Stimulated activated CD8-positive, alpha-beta memory T cell treated with anti-CD3 and anti-CD28 coated beads, Interleukin-7, amount 100 ng/mL, for 24 hours (primary cell): ENCODE data around the gene ANKRD13D.

ENCODE experiments used
- DNase-seq: peaks from one replicate; pipeline ENCODE4 v3.0.0-alpha.2; 2020; ENCODE audit warnings: low read depth

ANKRD13D gene

DNA sequence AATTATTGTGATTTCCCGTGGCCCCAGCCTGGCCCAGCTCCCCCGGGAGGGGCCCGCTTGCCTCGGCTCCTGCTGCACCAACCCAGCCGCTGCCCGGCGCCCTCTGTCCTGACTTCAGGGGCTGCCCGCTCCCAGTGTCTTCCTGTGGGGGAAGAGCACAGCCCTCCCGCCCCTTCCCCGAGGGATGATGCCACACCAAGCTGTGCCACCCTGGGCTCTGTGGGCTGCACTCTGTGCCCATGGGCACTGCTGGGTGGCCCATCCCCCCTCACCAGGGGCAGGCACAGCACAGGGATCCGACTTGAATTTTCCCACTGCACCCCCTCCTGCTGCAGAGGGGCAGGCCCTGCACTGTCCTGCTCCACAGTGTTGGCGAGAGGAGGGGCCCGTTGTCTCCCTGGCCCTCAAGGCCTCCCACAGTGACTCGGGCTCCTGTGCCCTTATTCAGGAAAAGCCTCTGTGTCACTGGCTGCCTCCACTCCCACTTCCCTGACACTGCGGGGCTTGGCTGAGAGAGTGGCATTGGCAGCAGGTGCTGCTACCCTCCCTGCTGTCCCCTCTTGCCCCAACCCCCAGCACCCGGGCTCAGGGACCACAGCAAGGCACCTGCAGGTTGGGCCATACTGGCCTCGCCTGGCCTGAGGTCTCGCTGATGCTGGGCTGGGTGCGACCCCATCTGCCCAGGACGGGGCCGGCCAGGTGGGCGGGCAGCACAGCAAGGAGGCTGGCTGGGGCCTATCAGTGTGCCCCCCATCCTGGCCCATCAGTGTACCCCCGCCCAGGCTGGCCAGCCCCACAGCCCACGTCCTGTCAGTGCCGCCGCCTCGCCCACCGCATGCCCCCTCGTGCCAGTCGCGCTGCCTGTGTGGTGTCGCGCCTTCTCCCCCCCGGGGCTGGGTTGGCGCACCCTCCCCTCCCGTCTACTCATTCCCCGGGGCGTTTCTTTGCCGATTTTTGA is 3.3 kb upstream of the ANKRD13D start:
- DNase-seq: no peak

DNA sequence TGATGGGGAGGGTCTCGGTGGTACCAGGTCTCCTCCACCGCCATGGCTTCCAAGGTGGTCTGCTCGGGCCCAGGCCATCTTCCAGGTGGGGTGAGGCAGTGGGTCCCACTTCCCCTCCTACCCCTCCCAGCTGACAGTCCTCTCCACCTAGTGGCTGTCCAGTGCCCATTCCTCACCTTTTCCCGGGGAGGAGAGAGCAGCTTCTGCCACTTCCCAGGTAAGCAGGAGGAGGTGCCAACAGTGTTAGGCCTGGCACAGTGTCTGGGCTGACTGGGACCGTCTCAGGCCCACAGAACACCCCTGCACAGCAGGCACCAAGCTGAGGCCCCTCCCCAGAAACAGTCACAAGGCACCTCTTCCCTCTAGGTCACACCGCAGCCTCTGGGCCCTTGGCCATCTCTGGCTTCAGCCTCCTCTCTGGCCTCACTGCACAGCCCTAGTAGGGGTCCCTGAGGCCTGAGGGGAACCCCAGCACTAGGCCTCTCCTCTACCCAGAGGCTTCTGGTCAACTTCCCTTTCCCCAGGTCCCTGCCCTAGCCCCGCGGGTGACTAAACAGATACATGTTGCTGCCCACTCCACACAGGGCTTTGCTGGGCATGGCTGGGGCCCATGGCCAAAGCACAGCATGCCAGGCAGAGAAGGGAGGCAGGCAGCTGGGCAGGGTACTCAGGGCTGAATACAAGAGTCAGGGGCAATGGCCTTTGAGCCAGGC is 2.3 kb upstream of the ANKRD13D start:
- no peak for DNase-seq

DNA sequence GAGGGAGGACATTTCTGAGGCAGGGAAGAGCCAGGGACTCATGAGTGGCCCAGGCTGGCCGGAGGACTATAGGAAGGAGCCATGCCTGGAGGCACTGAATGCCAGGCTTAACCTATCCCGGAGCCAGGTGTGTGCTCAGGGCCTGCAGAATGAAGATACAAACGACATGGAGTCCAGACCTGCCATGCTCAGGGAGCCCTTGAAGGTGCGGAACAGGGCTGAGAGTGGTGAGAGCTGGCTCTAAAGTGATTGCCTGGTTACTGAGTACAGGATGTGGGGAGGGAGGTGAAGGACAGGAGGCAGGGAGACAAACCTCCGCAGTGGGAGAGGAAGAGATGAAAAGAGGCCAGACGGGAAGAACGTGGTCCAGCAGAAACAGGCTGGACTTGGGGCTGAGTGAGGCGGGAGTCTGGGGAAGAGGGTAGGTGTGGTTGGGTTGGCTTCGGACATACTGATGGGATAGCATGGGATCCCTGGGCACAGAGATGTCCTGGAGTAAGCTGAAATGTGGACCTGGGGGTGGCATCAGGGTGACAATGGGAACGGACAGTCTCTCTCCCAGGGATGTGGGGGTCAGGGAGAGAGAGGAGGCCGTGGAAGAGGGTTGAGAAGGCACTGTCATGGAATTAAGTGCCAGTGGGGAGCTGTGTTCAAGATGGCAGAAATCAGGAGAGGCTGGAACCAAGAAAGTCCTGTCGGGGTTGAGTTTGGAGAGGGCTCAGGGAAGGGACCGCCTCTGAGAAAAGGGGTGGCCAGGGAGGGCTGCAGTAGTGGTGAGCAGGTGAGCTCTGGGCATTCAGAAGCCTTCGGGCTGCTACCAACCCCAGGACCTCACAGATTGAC is 1.5 kb upstream of the ANKRD13D start:
- no peak for DNase-seq

DNA sequence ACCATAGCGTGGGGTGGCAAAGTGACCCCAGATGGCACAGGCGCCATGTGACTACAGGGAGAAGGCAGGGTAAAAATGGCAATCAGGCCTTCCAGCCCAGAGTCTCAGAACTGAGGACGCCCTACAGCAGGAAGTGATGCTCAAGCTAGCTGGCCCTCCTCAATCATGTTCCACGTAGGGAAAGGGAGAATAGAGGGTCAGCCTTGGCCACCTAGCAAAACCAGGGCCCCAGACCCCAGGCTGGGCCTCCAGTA is 978 bp upstream of the ANKRD13D start:
- no peak for DNase-seq

DNA sequence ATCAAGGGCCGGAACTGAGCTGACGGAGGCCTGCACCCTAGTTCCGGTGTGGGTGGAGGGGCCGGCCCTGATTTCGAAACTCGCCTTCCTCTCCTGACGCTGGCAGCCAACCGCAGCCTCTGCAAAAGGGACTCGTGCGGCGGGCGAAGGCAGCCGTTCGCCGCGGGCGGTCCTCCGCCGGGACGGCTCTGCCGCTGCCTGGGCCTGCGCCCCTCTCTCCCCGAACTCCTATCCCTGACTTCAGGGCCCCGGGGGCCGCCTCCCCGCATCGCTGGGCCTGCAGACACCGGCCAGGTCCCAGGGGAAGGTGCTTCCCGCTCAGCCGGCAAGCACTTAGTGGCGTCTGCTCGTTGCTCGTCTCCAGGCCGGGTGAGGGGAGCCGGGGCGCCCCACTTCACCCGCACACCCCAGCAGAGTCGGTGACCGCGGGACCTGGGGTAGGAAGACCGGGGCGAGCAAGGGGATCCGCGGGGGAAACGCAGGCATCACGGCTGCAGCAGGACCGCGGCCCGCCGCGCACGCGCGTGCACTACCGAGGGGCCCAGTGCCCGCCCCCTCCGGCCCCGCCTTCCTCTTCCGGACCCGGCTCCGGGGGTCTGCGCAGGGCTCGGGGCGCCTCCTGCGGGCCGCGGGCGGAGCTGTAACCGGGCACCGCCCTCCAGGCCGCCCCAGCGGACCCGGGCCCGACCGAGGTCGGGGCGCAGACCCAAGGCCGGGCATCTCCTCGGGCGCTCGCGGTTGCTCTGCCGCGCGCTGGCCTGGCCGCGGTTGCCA is 464 bp upstream of the ANKRD13D start:
- DNase-seq: peak; percentile 76

DNA sequence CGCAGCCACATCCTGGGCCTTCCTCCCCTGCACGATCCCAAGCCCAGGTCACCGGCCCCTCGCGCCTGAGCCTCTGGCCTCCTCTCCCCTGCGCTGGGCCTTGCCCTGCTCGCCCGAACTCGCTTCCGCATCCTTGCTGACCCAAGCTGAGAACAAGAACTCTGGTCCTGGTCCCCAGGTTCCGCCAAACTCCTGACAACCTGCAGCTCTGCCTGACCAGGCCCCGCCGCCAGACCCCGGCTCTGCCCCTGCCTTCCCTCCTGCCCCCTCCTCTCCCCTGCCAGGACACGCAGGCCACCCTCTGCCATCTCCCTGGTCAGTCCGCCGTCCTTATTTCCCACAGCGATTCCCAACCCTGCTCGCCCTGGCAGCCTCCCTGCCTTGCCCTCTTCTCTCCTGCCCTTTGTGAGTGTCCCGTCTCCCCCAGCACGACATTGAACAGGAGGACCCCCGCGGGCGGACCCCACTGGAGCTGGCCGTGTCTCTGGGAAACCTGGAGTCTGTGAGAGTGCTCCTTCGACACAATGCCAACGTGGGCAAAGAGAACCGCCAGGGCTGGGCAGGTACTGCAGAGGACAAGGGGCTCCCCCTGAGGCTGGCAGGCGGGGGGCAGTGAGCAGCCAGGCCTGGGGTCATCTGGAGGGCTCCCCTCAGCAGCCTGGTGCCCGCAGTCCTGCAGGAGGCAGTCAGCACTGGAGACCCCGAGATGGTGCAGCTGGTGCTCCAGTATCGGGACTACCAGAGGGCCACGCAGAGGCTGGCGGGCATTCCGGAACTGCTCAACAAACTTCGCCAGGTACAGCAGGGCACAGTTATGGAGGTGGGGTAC is 762 bp downstream of the ANKRD13D start:
- no peak for DNase-seq

- DNase-seq: no peak
Observed at GRCh38 chr11:67290801-67291200, 1.7 kb downstream of the ANKRD13D start.

DNA sequence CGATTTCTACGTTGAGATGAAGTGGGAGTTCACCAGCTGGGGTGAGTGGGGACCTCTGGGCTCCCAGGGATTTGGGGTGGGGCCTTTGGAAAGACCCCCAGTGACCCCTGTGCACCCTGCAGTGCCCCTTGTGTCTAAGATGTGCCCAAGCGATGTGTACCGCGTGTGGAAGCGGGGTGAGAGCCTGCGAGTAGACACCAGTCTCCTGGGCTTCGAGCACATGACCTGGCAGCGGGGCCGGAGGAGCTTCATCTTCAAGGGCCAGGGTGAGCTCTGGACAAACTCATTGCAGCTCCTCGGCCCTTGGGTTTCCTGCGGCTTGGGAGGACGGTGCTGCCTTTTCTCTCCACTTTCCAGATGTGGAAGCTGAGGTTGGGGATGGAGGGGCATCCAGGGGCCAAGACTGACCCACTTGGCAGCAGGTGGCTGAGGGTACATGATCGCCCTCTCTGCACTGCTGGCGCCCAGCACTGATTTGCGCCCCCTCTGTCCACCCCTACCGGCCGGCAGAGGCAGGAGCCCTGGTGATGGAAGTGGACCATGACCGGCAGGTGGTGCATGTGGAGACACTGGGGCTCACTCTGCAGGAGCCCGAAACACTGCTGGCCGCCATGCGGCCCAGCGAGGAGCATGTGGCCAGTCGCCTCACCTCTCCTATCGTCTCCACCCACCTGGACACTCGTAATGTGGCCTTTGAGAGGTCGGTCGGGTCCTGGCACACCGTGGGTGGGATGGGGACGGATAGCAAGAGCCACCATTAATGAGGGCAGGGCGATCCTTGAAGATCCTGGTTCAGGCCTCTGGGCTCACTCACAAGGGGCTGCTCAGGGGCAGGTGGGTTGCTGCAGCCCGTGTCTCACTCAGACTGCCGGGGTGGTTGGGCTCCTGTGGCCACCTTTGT is 2.6 kb downstream of the ANKRD13D start:
- DNase-seq: no peak

- no peak for DNase-seq
Observed at GRCh38 chr11:67292671-67293070, 3.6 kb downstream of the ANKRD13D start.

- no peak for DNase-seq
Observed at GRCh38 chr11:67293090-67293489, 4.0 kb downstream of the ANKRD13D start.

DNA sequence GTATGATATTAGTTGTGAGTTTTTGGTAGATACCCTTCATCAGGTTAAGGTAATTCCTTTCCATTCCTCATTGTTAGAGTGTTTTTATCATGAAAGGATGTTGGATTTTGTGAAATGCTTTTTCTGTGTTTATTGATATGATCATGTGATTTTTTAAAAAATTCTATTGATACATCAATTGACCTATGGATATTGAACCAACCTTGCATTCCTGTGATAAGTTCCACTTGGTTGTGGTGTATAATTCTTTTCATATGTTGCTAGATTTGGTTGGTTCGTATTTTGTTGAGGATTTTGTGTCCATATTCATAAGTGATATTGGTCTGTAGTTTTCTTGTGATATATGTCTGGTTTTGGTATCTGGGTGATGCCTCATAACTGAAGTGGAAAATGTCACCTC is 6.7 kb downstream of the ANKRD13D start:
- no peak for DNase-seq

- no peak for DNase-seq
Observed at GRCh38 chr11:67298786-67299185, 9.7 kb downstream of the ANKRD13D start.

DNA sequence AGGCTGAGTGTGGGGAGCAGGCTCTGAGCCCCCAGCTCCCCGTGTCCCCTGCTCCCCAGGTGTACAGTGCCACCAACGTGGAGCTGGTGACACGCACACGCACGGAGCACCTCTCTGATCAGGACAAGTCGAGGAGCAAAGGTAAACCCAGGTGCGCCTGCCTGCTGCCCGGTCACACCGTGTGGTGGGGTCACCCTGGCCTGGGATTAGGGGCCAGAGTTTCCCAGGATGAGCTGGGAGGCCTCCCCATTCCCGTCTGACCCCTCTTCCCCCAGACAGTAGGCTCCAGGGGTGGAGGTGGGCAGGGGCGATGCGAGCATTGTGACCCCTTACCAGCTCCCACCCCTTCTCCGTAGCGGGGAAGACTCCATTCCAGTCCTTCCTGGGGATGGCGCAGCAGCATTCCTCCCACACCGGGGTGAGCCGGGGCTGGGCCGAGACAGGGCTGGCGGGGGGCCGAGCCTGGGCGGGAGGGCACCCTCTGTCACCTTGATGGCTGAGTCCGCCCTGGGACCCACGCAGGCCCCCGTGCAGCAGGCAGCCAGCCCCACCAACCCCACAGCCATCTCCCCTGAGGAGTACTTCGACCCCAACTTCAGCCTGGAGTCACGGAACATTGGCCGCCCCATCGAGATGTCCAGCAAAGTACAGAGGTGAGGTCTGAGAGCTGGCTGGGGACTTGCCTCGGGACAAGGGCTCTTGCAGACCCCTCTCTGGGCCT is 10.5 kb downstream of the ANKRD13D start:
- no peak for DNase-seq

GRCh38 chr11:67300256-67300755 is 11.2 kb downstream of the ANKRD13D start:
- DNase-seq: no peak

- DNase-seq: no peak
Observed at GRCh38 chr11:67300756-67301312, 11.7 kb downstream of the ANKRD13D start.

GRCh38 chr11:67301313-67301921 is 12.3 kb downstream of the ANKRD13D start:
- no peak for DNase-seq

DNA sequence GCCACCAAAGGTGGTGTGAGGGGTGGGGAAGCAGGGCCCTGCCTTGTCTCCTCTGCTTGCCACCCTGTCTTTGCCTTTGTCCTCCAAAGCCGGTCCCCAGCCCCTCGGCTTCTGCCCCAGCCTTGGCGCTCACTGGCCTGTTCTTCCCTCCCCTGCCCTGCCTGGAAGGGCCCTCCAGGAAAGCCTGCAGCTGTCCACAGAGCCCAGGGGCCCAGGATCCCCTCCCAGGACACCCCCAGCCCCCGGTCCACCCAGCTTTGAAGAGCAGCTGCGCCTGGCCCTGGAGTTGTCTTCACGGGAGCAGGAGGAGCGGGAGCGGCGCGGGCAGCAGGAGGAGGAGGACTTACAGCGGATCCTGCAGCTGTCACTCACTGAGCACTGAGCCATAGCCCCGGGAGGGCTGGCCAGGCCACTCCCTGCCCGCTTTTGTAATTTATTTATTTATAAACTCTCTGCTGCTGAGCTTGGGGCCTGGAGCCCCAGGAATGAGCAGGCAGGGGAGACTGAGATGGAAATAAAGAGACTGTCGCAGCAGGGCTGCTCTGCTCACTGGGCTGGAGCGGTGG is 12.9 kb downstream of the ANKRD13D start:
- no peak for DNase-seq

GRCh38 chr11:67302571-67303131 is 13.5 kb downstream of the ANKRD13D start:
- DNase-seq: no peak
